WTC11 (cell line): Measurements from ENCODE around the gene SYNGAP1. TPM values are rescaled to one million over a fixed set of nuclear protein-coding genes. Genes with fewer than 3 reads are reported as not detected.

Experiments
- ATF1 ChIP-seq: sonication (generic); formaldehyde crosslinking; IDR thresholded peaks from 2 replicates; pipeline ENCODE4 v1.8.1; 2023; ENCODE audit warnings: mild to moderate bottlenecking, moderate library complexity, missing genetic modification reagents
- CBFB ChIP-seq: sonication (generic); formaldehyde crosslinking; IDR thresholded peaks from 2 replicates; pipeline ENCODE4 v1.8.1; 2022; ENCODE audit warnings: mild to moderate bottlenecking, low read depth, missing genetic modification reagents
- CREB1 ChIP-seq: sonication (generic); formaldehyde crosslinking; IDR thresholded peaks from 2 replicates; pipeline ENCODE4 v1.8.0; 2023; ENCODE audit warnings: mild to moderate bottlenecking, missing genetic modification reagents
- CREM ChIP-seq: sonication (generic); formaldehyde crosslinking; IDR thresholded peaks from 2 replicates; pipeline ENCODE4 v1.8.1; 2022; ENCODE audit warnings: mild to moderate bottlenecking, missing genetic modification reagents, moderate library complexity
- CTCF ChIP-seq: fragments of 200-600 bp; IDR thresholded peaks from 2 replicates; pipeline ENCODE4 v1.8.0; 2022; ENCODE audit warnings: antibody characterized with exemption
- EMX1 ChIP-seq: fragments of 250-450 bp; sonication (Bioruptor Pico); IDR thresholded peaks from 2 replicates; pipeline ENCODE4 v1.8.0; 2021; ENCODE audit warnings: mild to moderate bottlenecking
- FOXJ3 ChIP-seq: sonication (generic); formaldehyde crosslinking; IDR thresholded peaks from 2 replicates; pipeline ENCODE4 v1.9.0; 2021; ENCODE audit warnings: missing genetic modification reagents, mild to moderate bottlenecking, borderline replicate concordance
- GABPB1 ChIP-seq: sonication (generic); formaldehyde crosslinking; IDR thresholded peaks from 2 replicates; pipeline ENCODE4 v1.8.1; 2023; ENCODE audit warnings: mild to moderate bottlenecking, missing genetic modification reagents
- KAT7 ChIP-seq: sonication (generic); formaldehyde crosslinking; IDR thresholded peaks from 2 replicates; pipeline ENCODE4 v1.8.1; 2023; ENCODE audit warnings: missing genetic modification reagents, mild to moderate bottlenecking, borderline replicate concordance
- MYBL2 ChIP-seq: sonication (generic); formaldehyde crosslinking; IDR thresholded peaks from 2 replicates; pipeline ENCODE4 v1.8.1; 2023; ENCODE audit warnings: mild to moderate bottlenecking, moderate library complexity, missing genetic modification reagents
- NFE2L1 ChIP-seq: sonication (generic); formaldehyde crosslinking; IDR thresholded peaks from 2 replicates; pipeline ENCODE4 v1.8.1; 2023; ENCODE audit warnings: missing genetic modification reagents
- NR3C1 ChIP-seq: sonication (generic); formaldehyde crosslinking; conservative IDR thresholded peaks from 2 replicates; pipeline ENCODE4 v1.8.1; 2023; ENCODE audit warnings: low read depth, mild to moderate bottlenecking, missing genetic modification reagents
- SP1 ChIP-seq: sonication (generic); formaldehyde crosslinking; conservative IDR thresholded peaks from 2 replicates; pipeline ENCODE4 v1.8.1; 2022; ENCODE audit warnings: missing genetic modification reagents
- TEAD1 ChIP-seq: sonication (generic); formaldehyde crosslinking; IDR thresholded peaks from 2 replicates; pipeline ENCODE4 v1.8.0; 2022; ENCODE audit warnings: mild to moderate bottlenecking, missing genetic modification reagents
- ZNF138 ChIP-seq: sonication (generic); formaldehyde crosslinking; conservative IDR thresholded peaks from 2 replicates; pipeline ENCODE4 v1.8.1; 2022; ENCODE audit warnings: mild to moderate bottlenecking, moderate library complexity, missing genetic modification reagents
- ZNF416 ChIP-seq: fragments of 250-450 bp; sonication (Bioruptor Pico); IDR thresholded peaks from 2 replicates; pipeline ENCODE4 v1.9.0; 2021; ENCODE audit warnings: mild to moderate bottlenecking, inconsistent platforms
- ZSCAN18 ChIP-seq: fragments of 250-450 bp; sonication (Bioruptor Pico); IDR thresholded peaks from 2 replicates; pipeline ENCODE4 v2.1.2; 2022; ENCODE audit warnings: mild to moderate bottlenecking, moderate library complexity
- total RNA-seq: library from RNA; stranded (reverse); gene quantifications from 3 replicates; pipeline ENCODE4 v1.2.3, GENCODE V29; 2021
- TF ChIP-seq, protein P1 (sequence below): fragments of 250-450 bp; sonication (Bioruptor Pico); IDR thresholded peaks from 2 replicates; pipeline ENCODE4 v1.9.0; 2021; ENCODE audit warnings: moderate library complexity, mild to moderate bottlenecking, inconsistent platforms, borderline replicate concordance
- TF ChIP-seq, protein P2 (sequence below): sonication (generic); formaldehyde crosslinking; IDR thresholded peaks from 2 replicates; pipeline ENCODE4 v1.8.0; 2022; ENCODE audit warnings: mild to moderate bottlenecking, missing genetic modification reagents
- TF ChIP-seq, protein P3 (sequence below): sonication (generic); formaldehyde crosslinking; IDR thresholded peaks from 2 replicates; pipeline ENCODE4 v1.8.0; 2023; ENCODE audit warnings: mild to moderate bottlenecking, missing genetic modification reagents
- TF ChIP-seq, protein P4 (sequence below): sonication (generic); formaldehyde crosslinking; IDR thresholded peaks from 2 replicates; pipeline ENCODE4 v1.8.0; 2023; ENCODE audit warnings: missing genetic modification reagents, mild to moderate bottlenecking, borderline replicate concordance
- TF ChIP-seq, protein P5 (sequence below): sonication (generic); formaldehyde crosslinking; IDR thresholded peaks from 2 replicates; pipeline ENCODE4 v1.8.0; 2022; ENCODE audit warnings: mild to moderate bottlenecking, missing genetic modification reagents
- TF ChIP-seq, protein P6 (sequence below): sonication (generic); formaldehyde crosslinking; IDR thresholded peaks from 2 replicates; pipeline ENCODE4 v1.8.0; 2023; ENCODE audit warnings: missing genetic modification reagents

The SYNGAP1 gene
- total RNA-seq, 1 experiment from 2014 or later: 139 TPM

DNA sequence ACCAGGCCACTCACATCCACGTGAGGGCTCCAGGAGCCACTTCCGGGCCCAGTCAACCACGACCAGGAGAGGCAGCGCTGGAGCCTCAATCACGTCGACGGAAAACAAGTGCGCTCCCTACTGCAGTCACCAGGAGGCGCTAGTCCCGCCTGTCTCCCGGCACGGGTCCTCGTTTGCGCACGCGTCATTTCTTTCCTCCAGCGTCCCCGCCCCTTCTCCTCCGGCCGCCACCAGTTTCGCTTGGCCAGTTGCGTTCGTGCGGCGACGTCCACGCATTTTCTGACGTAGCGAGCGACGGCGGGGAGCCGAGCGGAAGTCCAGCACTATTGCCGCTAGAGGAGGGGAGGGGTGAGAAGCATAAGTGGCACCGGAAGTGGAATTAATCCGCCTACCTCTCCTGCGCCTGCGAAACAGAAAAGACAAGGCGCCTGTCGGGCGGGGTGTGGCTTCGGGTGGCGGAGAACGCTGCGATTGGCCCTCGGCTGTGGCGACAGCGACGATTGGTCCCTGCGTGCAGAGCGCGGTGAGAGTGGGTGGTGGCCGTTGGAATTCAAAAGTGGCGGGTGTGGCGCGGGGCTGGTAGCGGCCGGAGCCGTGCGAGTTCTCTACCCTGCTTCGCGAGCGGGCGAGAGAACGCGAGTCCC is 28.5 kb upstream of the SYNGAP1 start, which contains the start of gene KIFC1 (continued):
- TF ChIP-seq NFE2L1 (CRISPR knock-in tag) (peak; percentile 75; the same call in 1 of the 2 replicates), CREM (peak; percentile 80), CBFB (CRISPR knock-in tag) (no peak), ZNF416 (CRISPR knock-in tag) (no peak), KAT7 (CRISPR knock-in tag) (no peak), ZSCAN18 (CRISPR knock-in tag) (no peak), EMX1 (no peak), ATF1 (no peak), CTCF (peak; percentile 89), NR3C1 (CRISPR knock-in tag) (no peak), ZNF138 (no peak), SP1 (peak; percentile 86), FOXJ3 (CRISPR knock-in tag) (no peak), MYBL2 (peak; percentile 99), GABPB1 (CRISPR knock-in tag) (peak; percentile 73), TEAD1 (CRISPR knock-in tag) (peak; percentile 64; the same call in 1 of the 2 replicates), CREB1 (CRISPR knock-in tag) (peak; percentile 74; the same call in 1 of the 2 replicates)
- TF ChIP-seq, protein P1, sequence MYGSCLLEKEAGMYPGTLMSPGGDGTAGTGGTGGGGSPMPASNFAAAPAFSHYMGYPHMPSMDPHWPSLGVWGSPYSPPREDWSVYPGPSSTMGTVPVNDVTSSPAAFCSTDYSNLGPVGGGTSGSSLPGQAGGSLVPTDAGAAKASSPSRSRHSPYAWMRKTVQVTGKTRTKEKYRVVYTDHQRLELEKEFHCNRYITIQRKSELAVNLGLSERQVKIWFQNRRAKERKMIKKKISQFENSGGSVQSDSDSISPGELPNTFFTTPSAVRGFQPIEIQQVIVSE: no peak
- TF ChIP-seq, protein P2, sequence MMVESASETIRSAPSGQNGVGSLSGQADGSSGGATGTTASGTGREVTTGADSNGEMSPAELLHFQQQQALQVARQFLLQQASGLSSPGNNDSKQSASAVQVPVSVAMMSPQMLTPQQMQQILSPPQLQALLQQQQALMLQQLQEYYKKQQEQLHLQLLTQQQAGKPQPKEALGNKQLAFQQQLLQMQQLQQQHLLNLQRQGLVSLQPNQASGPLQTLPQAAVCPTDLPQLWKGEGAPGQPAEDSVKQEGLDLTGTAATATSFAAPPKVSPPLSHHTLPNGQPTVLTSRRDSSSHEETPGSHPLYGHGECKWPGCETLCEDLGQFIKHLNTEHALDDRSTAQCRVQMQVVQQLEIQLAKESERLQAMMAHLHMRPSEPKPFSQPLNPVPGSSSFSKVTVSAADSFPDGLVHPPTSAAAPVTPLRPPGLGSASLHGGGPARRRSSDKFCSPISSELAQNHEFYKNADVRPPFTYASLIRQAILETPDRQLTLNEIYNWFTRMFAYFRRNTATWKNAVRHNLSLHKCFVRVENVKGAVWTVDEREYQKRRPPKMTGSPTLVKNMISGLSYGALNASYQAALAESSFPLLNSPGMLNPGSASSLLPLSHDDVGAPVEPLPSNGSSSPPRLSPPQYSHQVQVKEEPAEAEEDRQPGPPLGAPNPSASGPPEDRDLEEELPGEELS: peak; percentile 54; the same call in 1 of the 2 replicates
- TF ChIP-seq, protein P3, sequence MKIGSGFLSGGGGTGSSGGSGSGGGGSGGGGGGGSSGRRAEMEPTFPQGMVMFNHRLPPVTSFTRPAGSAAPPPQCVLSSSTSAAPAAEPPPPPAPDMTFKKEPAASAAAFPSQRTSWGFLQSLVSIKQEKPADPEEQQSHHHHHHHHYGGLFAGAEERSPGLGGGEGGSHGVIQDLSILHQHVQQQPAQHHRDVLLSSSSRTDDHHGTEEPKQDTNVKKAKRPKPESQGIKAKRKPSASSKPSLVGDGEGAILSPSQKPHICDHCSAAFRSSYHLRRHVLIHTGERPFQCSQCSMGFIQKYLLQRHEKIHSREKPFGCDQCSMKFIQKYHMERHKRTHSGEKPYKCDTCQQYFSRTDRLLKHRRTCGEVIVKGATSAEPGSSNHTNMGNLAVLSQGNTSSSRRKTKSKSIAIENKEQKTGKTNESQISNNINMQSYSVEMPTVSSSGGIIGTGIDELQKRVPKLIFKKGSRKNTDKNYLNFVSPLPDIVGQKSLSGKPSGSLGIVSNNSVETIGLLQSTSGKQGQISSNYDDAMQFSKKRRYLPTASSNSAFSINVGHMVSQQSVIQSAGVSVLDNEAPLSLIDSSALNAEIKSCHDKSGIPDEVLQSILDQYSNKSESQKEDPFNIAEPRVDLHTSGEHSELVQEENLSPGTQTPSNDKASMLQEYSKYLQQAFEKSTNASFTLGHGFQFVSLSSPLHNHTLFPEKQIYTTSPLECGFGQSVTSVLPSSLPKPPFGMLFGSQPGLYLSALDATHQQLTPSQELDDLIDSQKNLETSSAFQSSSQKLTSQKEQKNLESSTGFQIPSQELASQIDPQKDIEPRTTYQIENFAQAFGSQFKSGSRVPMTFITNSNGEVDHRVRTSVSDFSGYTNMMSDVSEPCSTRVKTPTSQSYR (CRISPR knock-in tag): no peak
- TF ChIP-seq, protein P4, sequence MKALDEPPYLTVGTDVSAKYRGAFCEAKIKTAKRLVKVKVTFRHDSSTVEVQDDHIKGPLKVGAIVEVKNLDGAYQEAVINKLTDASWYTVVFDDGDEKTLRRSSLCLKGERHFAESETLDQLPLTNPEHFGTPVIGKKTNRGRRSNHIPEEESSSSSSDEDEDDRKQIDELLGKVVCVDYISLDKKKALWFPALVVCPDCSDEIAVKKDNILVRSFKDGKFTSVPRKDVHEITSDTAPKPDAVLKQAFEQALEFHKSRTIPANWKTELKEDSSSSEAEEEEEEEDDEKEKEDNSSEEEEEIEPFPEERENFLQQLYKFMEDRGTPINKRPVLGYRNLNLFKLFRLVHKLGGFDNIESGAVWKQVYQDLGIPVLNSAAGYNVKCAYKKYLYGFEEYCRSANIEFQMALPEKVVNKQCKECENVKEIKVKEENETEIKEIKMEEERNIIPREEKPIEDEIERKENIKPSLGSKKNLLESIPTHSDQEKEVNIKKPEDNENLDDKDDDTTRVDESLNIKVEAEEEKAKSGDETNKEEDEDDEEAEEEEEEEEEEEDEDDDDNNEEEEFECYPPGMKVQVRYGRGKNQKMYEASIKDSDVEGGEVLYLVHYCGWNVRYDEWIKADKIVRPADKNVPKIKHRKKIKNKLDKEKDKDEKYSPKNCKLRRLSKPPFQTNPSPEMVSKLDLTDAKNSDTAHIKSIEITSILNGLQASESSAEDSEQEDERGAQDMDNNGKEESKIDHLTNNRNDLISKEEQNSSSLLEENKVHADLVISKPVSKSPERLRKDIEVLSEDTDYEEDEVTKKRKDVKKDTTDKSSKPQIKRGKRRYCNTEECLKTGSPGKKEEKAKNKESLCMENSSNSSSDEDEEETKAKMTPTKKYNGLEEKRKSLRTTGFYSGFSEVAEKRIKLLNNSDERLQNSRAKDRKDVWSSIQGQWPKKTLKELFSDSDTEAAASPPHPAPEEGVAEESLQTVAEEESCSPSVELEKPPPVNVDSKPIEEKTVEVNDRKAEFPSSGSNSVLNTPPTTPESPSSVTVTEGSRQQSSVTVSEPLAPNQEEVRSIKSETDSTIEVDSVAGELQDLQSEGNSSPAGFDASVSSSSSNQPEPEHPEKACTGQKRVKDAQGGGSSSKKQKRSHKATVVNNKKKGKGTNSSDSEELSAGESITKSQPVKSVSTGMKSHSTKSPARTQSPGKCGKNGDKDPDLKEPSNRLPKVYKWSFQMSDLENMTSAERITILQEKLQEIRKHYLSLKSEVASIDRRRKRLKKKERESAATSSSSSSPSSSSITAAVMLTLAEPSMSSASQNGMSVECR: no peak; the same call in 1 of the 2 replicates
- TF ChIP-seq, protein P5, sequence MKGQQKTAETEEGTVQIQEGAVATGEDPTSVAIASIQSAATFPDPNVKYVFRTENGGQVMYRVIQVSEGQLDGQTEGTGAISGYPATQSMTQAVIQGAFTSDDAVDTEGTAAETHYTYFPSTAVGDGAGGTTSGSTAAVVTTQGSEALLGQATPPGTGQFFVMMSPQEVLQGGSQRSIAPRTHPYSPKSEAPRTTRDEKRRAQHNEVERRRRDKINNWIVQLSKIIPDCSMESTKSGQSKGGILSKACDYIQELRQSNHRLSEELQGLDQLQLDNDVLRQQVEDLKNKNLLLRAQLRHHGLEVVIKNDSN (CRISPR knock-in tag): peak; percentile 75
- TF ChIP-seq, protein P6, sequence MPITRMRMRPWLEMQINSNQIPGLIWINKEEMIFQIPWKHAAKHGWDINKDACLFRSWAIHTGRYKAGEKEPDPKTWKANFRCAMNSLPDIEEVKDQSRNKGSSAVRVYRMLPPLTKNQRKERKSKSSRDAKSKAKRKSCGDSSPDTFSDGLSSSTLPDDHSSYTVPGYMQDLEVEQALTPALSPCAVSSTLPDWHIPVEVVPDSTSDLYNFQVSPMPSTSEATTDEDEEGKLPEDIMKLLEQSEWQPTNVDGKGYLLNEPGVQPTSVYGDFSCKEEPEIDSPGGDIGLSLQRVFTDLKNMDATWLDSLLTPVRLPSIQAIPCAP (CRISPR knock-in tag): 0 out of 2 replicates have a peak, but pooled peaks have one; percentile 64
